Tibial nerve (tissue), 4 donors: ENCODE measurements around the gene CDK5RAP1. TPM values are rescaled to one million over a fixed set of nuclear protein-coding genes. Genes with fewer than 3 reads are reported as not detected.

Source experiments
- DNase-seq, 2 donors: peaks; one replicate each; pipeline ENCODE4 v3.0.0-alpha.2; 2019; ENCODE audit warnings: low spot score in 2 of 2
- H3K27ac ChIP-seq, 4 donors: fragments of 200-600 bp; sonication (generic) in 3 of 4; one replicate each; pipeline ENCODE4 v1.5.1; 2017 to 2019; ENCODE audit warnings: mild to moderate bottlenecking in 1 of 4
- H3K27me3 ChIP-seq, 2 donors: fragments of 200-600 bp; sonication (generic) in 1 of 2; one replicate each; pipeline versions ENCODE4 v1.5.1 to v1.6.0; 2017 to 2019
- H3K36me3 ChIP-seq, 3 donors: fragments of 200-600 bp; sonication (generic); one replicate each; pipeline ENCODE4 v1.5.1; 2018 to 2019
- H3K4me1 ChIP-seq, 4 donors: fragments of 200-600 bp; sonication (generic) in 3 of 4; one replicate each; pipeline ENCODE4 v1.5.1; 2017 to 2019
- H3K4me3 ChIP-seq, 4 donors: fragments of 200-600 bp; sonication (generic) in 3 of 4; one replicate each; pipeline ENCODE4 v1.5.1; 2017 to 2019; ENCODE audit warnings: mild to moderate bottlenecking in 1 of 4, moderate library complexity in 1 of 4
- H3K9me3 ChIP-seq, 4 donors: fragments of 200-600 bp; sonication (generic) in 3 of 4; one replicate each; pipeline ENCODE4 v1.5.1; 2017 to 2019
- CTCF ChIP-seq, 5 experiments: fragments of 200-600 bp in 3 of 5; fragments of 450-650 bp in 2 of 5; sonication (generic) in 3 of 5; IDR thresholded peaks; one replicate each; pipeline ENCODE4 v1.5.1; 2016 to 2019; ENCODE audit warnings: antibody characterized with exemption in 5 of 5, mild to moderate bottlenecking in 3 of 5, moderate library complexity in 2 of 5
- EP300 ChIP-seq, 2 donors: sonication (generic); formaldehyde crosslinking; IDR thresholded peaks; one replicate each; pipeline ENCODE4 v1.6.1; 2017; ENCODE audit warnings: antibody characterized with exemption in 2 of 2, mild to moderate bottlenecking in 1 of 2
- POLR2A ChIP-seq, 2 donors: fragments of 450-650 bp; IDR thresholded peaks; one replicate each; pipeline ENCODE4 v1.6.1; 2017; ENCODE audit warnings: antibody characterized with exemption in 2 of 2, mild to moderate bottlenecking in 2 of 2, moderate library complexity in 2 of 2
- WGBS, 2 donors: methylation state at CpG; one replicate each; pipeline ENCODE4 v1.1.5; 2018; 5-methylcytosine and 5-hydroxymethylcytosine counted together
- total RNA-seq, 4 donors: library from RNA; depleted of rRNA; stranded (reverse); fragments of >200 nt; gene quantifications; one replicate each; pipeline ENCODE4 v1.1.0, GENCODE V29; 2016

The CDK5RAP1 gene
- total RNA-seq, 4 donors from 2014 or later = 29.5 to 36.7 (median 32.7) TPM

- WGBS, 2 donors = 82 to 88% methylated on average over 3 of the region's 3 CpGs
- H3K36me3 ChIP-seq = no peaks in the 10 kb centered on the region
- no peak for TF ChIP-seq POLR2A (IDR thresholded peaks at IDR 0.05)
- TF ChIP-seq CTCF (IDR thresholded peaks at IDR 0.05) = no peak
- TF ChIP-seq EP300 (IDR thresholded peaks at IDR 0.05) = no peak
- no peak overlapping the region for H3K4me3 ChIP-seq
- DNase-seq = no peak
- H3K27ac ChIP-seq = no peak overlapping the region
- H3K27me3 ChIP-seq = peaks cover 0 to 10% of the 10 kb centered on the region in 2 donors
- H3K4me1 ChIP-seq = no peaks in the 10 kb centered on the region
- no peaks in the 10 kb centered on the region for H3K9me3 ChIP-seq
These were observed 84.4 kb downstream of the CDK5RAP1 start for GRCh38 chr20:33316958-33317357.

- TF ChIP-seq POLR2A (IDR thresholded peaks at IDR 0.05) (no peak), EP300 (IDR thresholded peaks at IDR 0.05) (no peak), CTCF (IDR thresholded peaks at IDR 0.05) (no peak)
- whole genome bisulfite sequencing, 2 donors = 67 to 77% methylated on average over 5 of the region's 5 CpGs
- Histone ChIP-seq H3K4me1 (no peaks in the 10 kb centered on the region), H3K27ac (no peak overlapping the region), H3K27me3 (peaks cover 0 to 7% of the 10 kb centered on the region in 2 donors), H3K36me3 (no peaks in the 10 kb centered on the region), H3K9me3 (no peaks in the 10 kb centered on the region), H3K4me3 (no peak overlapping the region)
- no peak for DNase-seq
These were observed 85.0 kb downstream of the CDK5RAP1 start for GRCh38 chr20:33316343-33316742.

GRCh38 chr20:33313686-33314314, 87.5 kb downstream of the CDK5RAP1 start:
- TF ChIP-seq CTCF (IDR thresholded peaks at IDR 0.05) (no peak), EP300 (IDR thresholded peaks at IDR 0.05) (no peak), POLR2A (IDR thresholded peaks at IDR 0.05) (no peak)
- H3K4me1 ChIP-seq = no peaks in the 10 kb centered on the region
- no peak overlapping the region for H3K27ac ChIP-seq
- H3K36me3 ChIP-seq = no peaks in the 10 kb centered on the region
- DNase-seq = no peak
- H3K9me3 ChIP-seq = no peaks in the 10 kb centered on the region
- no peak overlapping the region for H3K4me3 ChIP-seq
- WGBS, 2 donors = 85 to 89% methylated on average over 7 of the region's 7 CpGs
- H3K27me3 ChIP-seq = peaks cover 0 to 7% of the 10 kb centered on the region in 2 donors

- H3K9me3 ChIP-seq = no peaks in the 10 kb centered on the region
- no peaks in the 10 kb centered on the region for H3K36me3 ChIP-seq
- WGBS, 2 donors = 86 to 87% methylated on average over 11 of the region's 11 CpGs
- H3K4me3 ChIP-seq = no peak overlapping the region
- H3K4me1 ChIP-seq = no peaks in the 10 kb centered on the region
- peaks cover 0 to under 1% of the 10 kb centered on the region in 2 donors for H3K27me3 ChIP-seq
- no peak for TF ChIP-seq POLR2A (IDR thresholded peaks at IDR 0.05)
- no peak for TF ChIP-seq CTCF (IDR thresholded peaks at IDR 0.05)
- TF ChIP-seq EP300 (IDR thresholded peaks at IDR 0.05) = no peak
- H3K27ac ChIP-seq = no peak overlapping the region
- no peak for DNase-seq
These were observed 88.7 kb downstream of the CDK5RAP1 start for GRCh38 chr20:33312583-33312982.

- Histone ChIP-seq H3K4me1 (no peaks in the 10 kb centered on the region), H3K27ac (no peak overlapping the region), H3K36me3 (no peaks in the 10 kb centered on the region), H3K27me3 (no peaks in the 10 kb centered on the region), H3K4me3 (no peak overlapping the region), H3K9me3 (no peaks in the 10 kb centered on the region)
- WGBS, 2 donors = 43 to 53% methylated on average over 4 of the region's 4 CpGs
- DNase-seq = no peak
- TF ChIP-seq CTCF (IDR thresholded peaks at IDR 0.05) = no peak
- no peak for TF ChIP-seq POLR2A (IDR thresholded peaks at IDR 0.05)
- TF ChIP-seq EP300 (IDR thresholded peaks at IDR 0.05) = no peak
These were observed 89.3 kb downstream of the CDK5RAP1 start for GRCh38 chr20:33311996-33312395.
